Smooth muscle cell (in vitro differentiated cells): ENCODE results near the gene PRKACA. TPM values are rescaled to one million over a fixed set of nuclear protein-coding genes. Genes with fewer than 3 reads are reported as not detected.

Experiments used
- DNase-seq: peaks from one replicate; lab custom pipeline; 2025; ENCODE audit not compliant: unreplicated experiment; lab: John Stamatoyannopoulos, UW
- H2AFZ ChIP-seq: fragments of 200-600 bp; sonication (generic); 2 replicates; pipeline ENCODE4 v1.6.0; 2016; ENCODE audit warnings: antibody characterized with exemption, low read depth, mild to moderate bottlenecking
- H3F3A ChIP-seq: fragments of 200-600 bp; sonication (generic); 2 replicates; pipeline ENCODE4 v1.6.0; 2017; ENCODE audit warnings: antibody characterized with exemption, low read depth
- H3K27ac ChIP-seq: fragments of 200-600 bp; sonication (generic); 2 replicates; pipeline ENCODE4 v1.5.1; 2016; ENCODE audit warnings: low read depth, mild to moderate bottlenecking
- H3K27me3 ChIP-seq: fragments of 200-600 bp; sonication (generic); 2 replicates; pipeline ENCODE4 v1.6.1; 2016; ENCODE audit warnings: low read depth, mild to moderate bottlenecking
- H3K36me3 ChIP-seq: fragments of 200-600 bp; sonication (generic); 2 replicates; pipeline ENCODE4 v1.5.1; 2016; ENCODE audit warnings: low read depth
- H3K4me1 ChIP-seq: fragments of 200-600 bp; sonication (generic); 2 replicates; pipeline ENCODE4 v1.5.1; 2016; ENCODE audit warnings: low read depth
- H3K4me2 ChIP-seq: fragments of 200-600 bp; sonication (generic); 2 replicates; pipeline ENCODE4 v1.6.0; 2016; ENCODE audit warnings: mild to moderate bottlenecking
- H3K4me3 ChIP-seq: fragments of 200-600 bp; sonication (generic); 2 replicates; pipeline ENCODE4 v1.5.1; 2016; ENCODE audit warnings: mild to moderate bottlenecking
- H3K79me2 ChIP-seq: fragments of 200-600 bp; sonication (generic); 2 replicates; pipeline ENCODE4 v1.6.0; 2016; ENCODE audit warnings: low read depth, mild to moderate bottlenecking
- H3K9ac ChIP-seq: fragments of 200-600 bp; sonication (generic); 2 replicates; pipeline ENCODE4 v1.6.0; 2016; ENCODE audit warnings: low read depth
- H3K9me3 ChIP-seq: fragments of 200-600 bp; sonication (generic); replicated peaks from 2 replicates; pipeline ENCODE4 v1.5.1; 2016; ENCODE audit warnings: low read depth
- H4K20me1 ChIP-seq: fragments of 200-600 bp; sonication (generic); 2 replicates; pipeline ENCODE4 v1.6.0; 2016; ENCODE audit warnings: low read depth
- WGBS: methylation state at CpG from one replicate; pipeline ENCODE4 v1.1.7; 2016; ENCODE audit warnings: low lambda C conversion rate; 5-methylcytosine and 5-hydroxymethylcytosine counted together
- polyA plus RNA-seq: library from polyadenylated mRNA; unstranded; fragments of >200 nt; fragmentation: Nextera tagmentation; extraction: Ambion mirVana; gene quantifications from 2 replicates; pipeline ENCODE4 v1.2.1, GENCODE V29; 2016
- total RNA-seq: library from RNA; depleted of rRNA; stranded (reverse); fragments of >200 nt; gene quantifications from 2 replicates; pipeline ENCODE4 v1.2.3, GENCODE V29; 2014
- TF ChIP-seq, protein P1 (sequence below): fragments of 200-600 bp; sonication (generic); IDR thresholded peaks from 2 replicates; pipeline ENCODE4 v1.5.1; 2017; ENCODE audit warnings: borderline replicate concordance, mild to moderate bottlenecking, antibody characterized with exemption; ENCODE audit not compliant: insufficient read depth, poor library complexity, severe bottlenecking

The PRKACA gene
- total and polyA plus RNA-seq, 2 experiments from 2014 or later, result 11.1 to 30.3 TPM

DNA sequence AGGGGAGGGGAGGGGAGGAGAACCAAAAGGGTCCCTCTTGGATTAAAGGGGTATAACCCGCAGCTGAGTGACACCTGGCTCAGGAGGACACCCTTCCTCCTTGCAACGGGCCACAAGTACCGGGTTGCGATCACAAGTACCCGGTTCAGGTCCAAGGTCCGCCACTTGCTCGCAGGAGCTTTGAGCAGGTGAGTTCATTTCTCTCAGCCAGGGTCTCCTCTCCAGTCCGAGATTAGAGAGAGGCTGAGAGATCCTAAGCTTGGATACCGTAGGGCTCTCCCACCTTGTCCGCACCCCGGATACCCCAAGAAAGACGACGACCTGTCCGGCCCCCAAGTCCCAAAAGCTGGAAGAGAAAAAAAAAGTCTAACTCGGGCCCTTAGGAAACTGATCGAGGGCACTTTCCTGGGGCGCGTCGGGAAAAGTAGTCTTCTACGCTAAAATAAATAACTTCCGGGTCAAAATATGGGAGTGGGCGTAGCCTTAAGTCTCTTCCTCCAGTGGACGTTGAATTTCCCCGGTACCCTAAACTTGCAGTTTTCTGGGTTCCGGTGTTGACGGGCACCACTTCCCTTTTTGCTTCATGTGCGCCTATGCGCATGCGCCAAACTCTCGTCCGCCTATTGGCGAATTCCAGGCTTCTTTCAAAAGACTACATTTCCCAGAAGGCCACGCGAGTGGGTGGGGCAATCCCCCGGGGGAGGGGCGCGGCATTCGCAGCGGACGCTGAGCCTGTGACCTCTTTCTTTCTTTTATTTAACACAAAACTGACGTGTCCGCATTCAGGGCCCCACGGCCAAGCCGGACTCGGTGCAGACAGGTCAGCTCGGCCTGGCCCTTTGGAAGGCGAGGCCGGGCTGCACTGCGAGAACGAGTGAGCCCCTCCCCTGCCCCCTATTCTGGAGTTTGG is 36.4 kb downstream of the PRKACA start:
- peaks cover 7% of the 10 kb centered on the region for H3K79me2 ChIP-seq
- peak overlapping the region; percentile 71 for H3K27ac ChIP-seq

DNA sequence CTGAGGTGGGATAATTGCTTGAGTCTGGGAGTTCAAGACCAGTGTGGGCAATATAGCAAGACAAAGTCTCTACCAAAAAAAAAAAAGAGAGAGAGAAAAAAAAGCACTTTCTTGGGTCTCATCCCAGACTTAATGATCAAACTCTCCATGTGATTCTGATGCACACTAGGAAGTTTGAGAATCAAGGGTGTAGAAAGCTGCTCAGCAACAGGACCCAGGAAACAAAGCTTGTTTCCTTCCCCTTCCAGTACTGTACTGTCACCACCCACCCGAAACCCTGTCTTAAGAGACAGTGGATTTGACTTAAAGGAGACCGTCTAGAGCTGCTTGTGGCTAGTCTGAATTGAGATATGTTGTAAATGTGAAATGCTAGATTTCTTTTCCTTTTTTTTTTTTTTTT is 39.2 kb downstream of the PRKACA start:
- Histone ChIP-seq H3K79me2 (peaks cover 12% of the 10 kb centered on the region), H3K27me3 (no peaks in the 10 kb centered on the region), H3K9ac (no peak overlapping the region), H3K4me3 (no peak overlapping the region), H3K4me1 (peaks cover 5% of the 10 kb centered on the region), H4K20me1 (no peaks in the 10 kb centered on the region), H2AFZ (no peak overlapping the region), H3K4me2 (no peak overlapping the region), H3K9me3 (no peaks in the 10 kb centered on the region), H3F3A (no peaks in the 10 kb centered on the region), H3K27ac (no peak overlapping the region), H3K36me3 (no peaks in the 10 kb centered on the region)
- 87% methylated on average over 2 of the region's 2 CpGs for WGBS
- TF ChIP-seq, protein P1, sequence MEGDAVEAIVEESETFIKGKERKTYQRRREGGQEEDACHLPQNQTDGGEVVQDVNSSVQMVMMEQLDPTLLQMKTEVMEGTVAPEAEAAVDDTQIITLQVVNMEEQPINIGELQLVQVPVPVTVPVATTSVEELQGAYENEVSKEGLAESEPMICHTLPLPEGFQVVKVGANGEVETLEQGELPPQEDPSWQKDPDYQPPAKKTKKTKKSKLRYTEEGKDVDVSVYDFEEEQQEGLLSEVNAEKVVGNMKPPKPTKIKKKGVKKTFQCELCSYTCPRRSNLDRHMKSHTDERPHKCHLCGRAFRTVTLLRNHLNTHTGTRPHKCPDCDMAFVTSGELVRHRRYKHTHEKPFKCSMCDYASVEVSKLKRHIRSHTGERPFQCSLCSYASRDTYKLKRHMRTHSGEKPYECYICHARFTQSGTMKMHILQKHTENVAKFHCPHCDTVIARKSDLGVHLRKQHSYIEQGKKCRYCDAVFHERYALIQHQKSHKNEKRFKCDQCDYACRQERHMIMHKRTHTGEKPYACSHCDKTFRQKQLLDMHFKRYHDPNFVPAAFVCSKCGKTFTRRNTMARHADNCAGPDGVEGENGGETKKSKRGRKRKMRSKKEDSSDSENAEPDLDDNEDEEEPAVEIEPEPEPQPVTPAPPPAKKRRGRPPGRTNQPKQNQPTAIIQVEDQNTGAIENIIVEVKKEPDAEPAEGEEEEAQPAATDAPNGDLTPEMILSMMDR, result no peak
- DNase-seq, result no peak

More for the DNA sequence above, 36.4 kb downstream of the PRKACA start:
- Histone ChIP-seq H3K4me3 (peak overlapping the region; percentile 80), H3F3A (no peaks in the 10 kb centered on the region), H3K36me3 (no peaks in the 10 kb centered on the region), H4K20me1 (no peaks in the 10 kb centered on the region), H3K4me1 (no peaks in the 10 kb centered on the region), H3K9ac (peak overlapping the region; percentile 72), H2AFZ (peak overlapping the region; percentile 90), H3K27me3 (no peaks in the 10 kb centered on the region), H3K9me3 (no peaks in the 10 kb centered on the region), H3K4me2 (peak overlapping the region; percentile 91)
- WGBS, result 2% methylated on average over 49 of the region's 50 CpGs
- DNase-seq, result peak; percentile 91
- TF ChIP-seq, protein P1, result no peak

DNA sequence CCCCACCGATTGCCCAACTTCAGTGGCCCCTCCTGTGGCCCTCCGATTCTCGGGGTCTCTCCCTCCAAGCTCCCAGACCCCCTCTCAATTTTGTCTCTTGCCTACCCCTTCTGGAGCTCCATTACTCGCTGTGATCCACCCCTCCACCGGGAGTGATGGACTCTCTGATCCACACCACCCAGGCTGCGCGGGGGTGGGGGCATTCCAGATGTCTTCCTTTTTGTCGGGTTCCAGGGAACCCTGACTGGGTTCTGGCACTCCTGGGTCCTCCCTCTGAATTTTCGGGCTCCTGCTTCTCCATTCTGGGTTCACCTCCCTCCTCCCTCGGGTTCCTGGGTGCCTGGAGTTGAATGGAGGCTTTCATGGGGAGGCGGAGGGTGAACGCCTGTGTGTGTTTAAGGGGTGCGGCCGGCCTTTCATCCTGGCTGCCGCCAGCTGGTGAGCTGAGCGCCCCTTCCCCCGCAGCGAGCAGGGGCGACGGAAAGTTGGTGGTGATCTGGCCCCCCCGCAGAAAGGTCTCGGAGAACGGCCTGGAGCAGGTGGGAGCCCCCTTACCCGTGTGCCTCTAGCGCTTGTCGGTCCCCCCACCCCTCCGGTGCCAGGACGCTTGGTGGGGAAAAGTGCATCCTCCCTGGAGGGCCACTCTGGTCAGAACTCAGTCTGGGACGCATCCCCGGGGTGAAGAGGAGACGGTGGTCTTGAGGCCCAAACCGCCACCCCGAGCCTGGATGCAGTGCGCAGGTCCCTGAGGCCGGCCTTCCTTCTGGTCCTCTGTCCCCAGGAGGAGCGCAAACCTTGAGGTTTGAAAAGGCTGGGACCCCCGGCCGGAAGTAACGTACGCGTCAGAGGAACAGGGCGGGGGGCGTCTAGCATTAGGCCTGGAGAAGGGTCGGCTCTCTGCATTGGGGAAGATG is 43.4 kb downstream of the PRKACA start:
- Histone ChIP-seq H3F3A (peaks cover 3% of the 10 kb centered on the region), H3K27ac (no peak overlapping the region), H3K4me2 (peak overlapping the region; percentile 93), H3K79me2 (peaks cover 7% of the 10 kb centered on the region), H3K9ac (peak overlapping the region; percentile 25), H3K4me1 (peaks cover 12% of the 10 kb centered on the region), H3K4me3 (peak overlapping the region; percentile 69), H2AFZ (peak overlapping the region; percentile 81), H3K9me3 (no peaks in the 10 kb centered on the region), H4K20me1 (no peaks in the 10 kb centered on the region), H3K36me3 (no peaks in the 10 kb centered on the region), H3K27me3 (no peaks in the 10 kb centered on the region)
- 28% methylated on average over 41 of the region's 44 CpGs for WGBS
- TF ChIP-seq, protein P1, result no peak
- peak; percentile 34 for DNase-seq
